H9 (cell line): ENCODE results near the gene JAG1. TPM values are rescaled to one million over a fixed set of nuclear protein-coding genes. Genes with fewer than 3 reads are reported as not detected.

Source experiments
- DNase-seq: peaks from one replicate; pipeline ENCODE4 v3.0.0-alpha.2; 2017
- H2AFZ ChIP-seq: one replicate; pipeline ENCODE4 v1.6.1; 2013; ENCODE audit warnings: mild to moderate bottlenecking, low read length, control low read depth, moderate library complexity
- H2AK5ac ChIP-seq: 2 replicates; pipeline ENCODE4 v1.6.1; 2013; ENCODE audit warnings: low read length, control low read depth, mixed read lengths; ENCODE audit not compliant: insufficient read length
- H2BK120ac ChIP-seq: one replicate; pipeline ENCODE4 v1.6.1; 2013; ENCODE audit warnings: low read depth, mild to moderate bottlenecking, low read length, control low read depth, inconsistent platforms; ENCODE audit not compliant: poor library complexity, severe bottlenecking
- H2BK12ac ChIP-seq: 2 replicates; pipeline ENCODE4 v1.6.1; 2013; ENCODE audit warnings: low read length, control low read depth, mixed read lengths, low read depth; ENCODE audit not compliant: insufficient read length
- H2BK15ac ChIP-seq: 2 replicates; pipeline ENCODE4 v1.6.1; 2013; ENCODE audit warnings: low read depth, low read length, control low read depth
- H2BK20ac ChIP-seq: one replicate; pipeline ENCODE4 v1.6.1; 2013; ENCODE audit warnings: low read depth, mild to moderate bottlenecking, low read length, control low read depth, inconsistent platforms; ENCODE audit not compliant: poor library complexity, severe bottlenecking
- H2BK5ac ChIP-seq: 2 replicates; pipeline ENCODE4 v1.6.1; 2013; ENCODE audit warnings: low read length, control low read depth, mixed read lengths; ENCODE audit not compliant: insufficient read length
- H3K14ac ChIP-seq: 2 replicates; pipeline ENCODE4 v1.6.1; 2013; ENCODE audit warnings: low read length, control low read depth; ENCODE audit not compliant: insufficient read depth
- H3K18ac ChIP-seq: 2 replicates; pipeline ENCODE4 v1.6.1; 2013; ENCODE audit warnings: low read depth, mild to moderate bottlenecking, mixed read lengths, low read length, control low read depth; ENCODE audit not compliant: insufficient read length
- H3K23ac ChIP-seq: 2 replicates; pipeline ENCODE4 v1.6.1; 2013; ENCODE audit warnings: low read length, control low read depth, mixed read lengths, low read depth; ENCODE audit not compliant: insufficient read length
- H3K23me2 ChIP-seq: 2 replicates; pipeline ENCODE4 v1.6.1; 2013; ENCODE audit warnings: low read depth, mild to moderate bottlenecking, mixed read lengths, low read length, control low read depth; ENCODE audit not compliant: insufficient read length, poor library complexity, severe bottlenecking
- H3K27ac ChIP-seq: 2 replicates; pipeline ENCODE4 v1.5.1; 2013; ENCODE audit warnings: low read length, control low read depth, mixed read lengths, low read depth; ENCODE audit not compliant: insufficient read length
- H3K27me3 ChIP-seq: 2 replicates; pipeline ENCODE4 v1.6.1; 2013; ENCODE audit warnings: low read length, control low read depth, inconsistent platforms; ENCODE audit not compliant: insufficient read depth
- H3K4ac ChIP-seq: 2 replicates; pipeline ENCODE4 v1.6.1; 2013; ENCODE audit warnings: low read depth, mild to moderate bottlenecking, control low read depth, inconsistent platforms, low read length, moderate library complexity
- H3K4me1 ChIP-seq: 2 replicates; pipeline ENCODE4 v1.6.1; 2013; ENCODE audit warnings: low read length, control low read depth, inconsistent platforms; ENCODE audit not compliant: insufficient read depth
- H3K4me2 ChIP-seq: 2 replicates; pipeline ENCODE4 v1.6.1; 2013; ENCODE audit warnings: low read length, control low read depth, mixed read lengths; ENCODE audit not compliant: insufficient read length, insufficient read depth
- H3K56ac ChIP-seq: 2 replicates; pipeline ENCODE4 v1.6.1; 2013; ENCODE audit warnings: low read depth, mild to moderate bottlenecking, mixed read lengths, low read length, control low read depth; ENCODE audit not compliant: insufficient read length
- H3K79me1 ChIP-seq: 2 replicates; pipeline ENCODE4 v1.6.1; 2013; ENCODE audit warnings: low read depth, mild to moderate bottlenecking, moderate library complexity, low read length, control low read depth, inconsistent platforms; ENCODE audit not compliant: insufficient read depth, poor library complexity, severe bottlenecking
- H3K79me2 ChIP-seq: 2 replicates; pipeline ENCODE4 v1.6.1; 2013; ENCODE audit warnings: low read length, control low read depth, inconsistent platforms; ENCODE audit not compliant: insufficient read depth
- H3K9ac ChIP-seq: 2 replicates; pipeline ENCODE4 v1.6.1; 2013; ENCODE audit warnings: low read length, control low read depth, mixed read lengths; ENCODE audit not compliant: insufficient read length; ENCODE audit errors: extremely low read depth
- H3K9me3 ChIP-seq: one replicate; pipeline ENCODE4 v1.6.1; 2013; ENCODE audit warnings: low read depth, low read length, inconsistent platforms; ENCODE audit not compliant: control insufficient read depth
- H3T11ph ChIP-seq: one replicate; pipeline ENCODE4 v1.6.1; 2013; ENCODE audit warnings: mild to moderate bottlenecking, low read length, control low read depth, inconsistent platforms
- H4K20me1 ChIP-seq: one replicate; pipeline ENCODE4 v1.6.1; 2013; ENCODE audit not compliant: control insufficient read depth, insufficient read length, insufficient read depth
- H4K5ac ChIP-seq: 2 replicates; pipeline ENCODE4 v1.6.1; 2013; ENCODE audit warnings: low read depth, mild to moderate bottlenecking, mixed read lengths, low read length, control low read depth; ENCODE audit not compliant: insufficient read length
- H4K8ac ChIP-seq: replicated peaks from 2 replicates; pipeline ENCODE4 v1.6.1; 2013; ENCODE audit warnings: low read length, control low read depth, mixed read lengths, low read depth; ENCODE audit not compliant: insufficient read length
- H4K91ac ChIP-seq: 2 replicates; pipeline ENCODE4 v1.6.1; 2013; ENCODE audit warnings: low read depth, mild to moderate bottlenecking, moderate library complexity, mixed read lengths, low read length, control low read depth; ENCODE audit not compliant: insufficient read length
- H3K27ac Mint-ChIP-seq, 3 experiments: 2 replicates in 2 of 3; 3 replicates in 1 of 3; pipeline ENCODE4 v1.8.0; 2020 to 2021; ENCODE audit warnings: mixed read lengths in 3 of 3, mild to moderate bottlenecking in 1 of 3, moderate library complexity in 1 of 3
- H3K27me3 Mint-ChIP-seq: 2 replicates; pipeline ENCODE4 v1.8.0; 2021; ENCODE audit warnings: low read depth, mild to moderate bottlenecking, moderate library complexity, mixed read lengths
- H3K36me3 Mint-ChIP-seq, 3 experiments: 2 replicates in 2 of 3; 3 replicates in 1 of 3; pipeline ENCODE4 v1.8.0; 2020 to 2021; ENCODE audit warnings: low read depth in 3 of 3, mixed read lengths in 3 of 3; ENCODE audit not compliant: insufficient read depth in 1 of 3
- H3K4me1 Mint-ChIP-seq, 2 experiments: 2 replicates each; pipeline ENCODE4 v1.8.0; 2020; ENCODE audit warnings: mixed read lengths in 2 of 2
- H3K4me3 Mint-ChIP-seq, 2 experiments: 2 replicates in 1 of 2; 3 replicates in 1 of 2; pipeline ENCODE4 v1.8.0; 2020 to 2021; ENCODE audit warnings: mild to moderate bottlenecking in 2 of 2, mixed read lengths in 2 of 2, moderate library complexity in 1 of 2
- H3K9me3 Mint-ChIP-seq, 2 experiments: 2 replicates in 1 of 2; 3 replicates in 1 of 2; pipeline ENCODE4 v1.8.0; 2020; ENCODE audit warnings: mild to moderate bottlenecking in 2 of 2, mixed read lengths in 2 of 2, moderate library complexity in 1 of 2
- WGBS: extraction: QIAGEN DNeasy Blood & Tissue Kit; methylation state at CpG from one replicate; pipeline ENCODE4 v1.1.7; 2013; ENCODE audit warnings: missing lambda C conversion rate, low lambda C conversion rate, mixed read lengths; ENCODE audit not compliant: insufficient read length; ENCODE audit errors: extremely low coverage; 5-methylcytosine and 5-hydroxymethylcytosine counted together
- total RNA-seq: library from RNA; stranded (reverse); gene quantifications from 2 replicates; pipeline ENCODE4 v1.2.1, GENCODE V29; 2021
- TF ChIP-seq, protein P1 (sequence below): fragments of 200-600 bp; sonication (generic); conservative IDR thresholded peaks from 3 replicates; pipeline ENCODE4 v1.8.0; 2021; ENCODE audit warnings: antibody characterized with exemption, mild to moderate bottlenecking

JAG1 gene
- total RNA-seq, 1 experiment from 2014 or later: 58.1 TPM

DNA sequence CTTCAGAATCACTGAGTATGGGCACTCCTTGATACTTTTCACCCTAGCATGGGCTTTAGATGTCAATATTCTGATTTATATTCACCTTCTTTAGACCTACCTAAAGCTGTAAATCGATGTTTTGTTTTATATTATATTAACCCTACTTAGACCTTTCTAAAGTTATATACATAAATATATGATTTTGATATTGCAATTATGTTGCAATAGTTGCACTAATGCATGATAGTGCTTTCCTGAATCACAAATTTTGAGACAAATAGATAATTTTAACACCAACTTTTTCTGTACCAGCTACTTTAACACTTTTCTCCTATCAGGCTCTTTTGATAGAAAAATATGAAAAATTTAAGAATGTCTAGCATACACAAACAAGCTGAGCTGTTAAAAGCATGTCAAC, 34.0 kb upstream of the JAG1 start:
- no peaks in the 10 kb centered on the region for H4K20me1 ChIP-seq
- H2AK5ac ChIP-seq: no peak overlapping the region
- H3K23me2 ChIP-seq: no peaks in the 10 kb centered on the region
- H3K9me3 Mint-ChIP-seq: peaks cover 2 to 3% of the 10 kb centered on the region in 2 experiments; a peak in 2 of 5 replicates
- no peak overlapping the region for H2BK15ac ChIP-seq
- no peaks in the 10 kb centered on the region for H3K9me3 ChIP-seq
- TF ChIP-seq, protein P1, sequence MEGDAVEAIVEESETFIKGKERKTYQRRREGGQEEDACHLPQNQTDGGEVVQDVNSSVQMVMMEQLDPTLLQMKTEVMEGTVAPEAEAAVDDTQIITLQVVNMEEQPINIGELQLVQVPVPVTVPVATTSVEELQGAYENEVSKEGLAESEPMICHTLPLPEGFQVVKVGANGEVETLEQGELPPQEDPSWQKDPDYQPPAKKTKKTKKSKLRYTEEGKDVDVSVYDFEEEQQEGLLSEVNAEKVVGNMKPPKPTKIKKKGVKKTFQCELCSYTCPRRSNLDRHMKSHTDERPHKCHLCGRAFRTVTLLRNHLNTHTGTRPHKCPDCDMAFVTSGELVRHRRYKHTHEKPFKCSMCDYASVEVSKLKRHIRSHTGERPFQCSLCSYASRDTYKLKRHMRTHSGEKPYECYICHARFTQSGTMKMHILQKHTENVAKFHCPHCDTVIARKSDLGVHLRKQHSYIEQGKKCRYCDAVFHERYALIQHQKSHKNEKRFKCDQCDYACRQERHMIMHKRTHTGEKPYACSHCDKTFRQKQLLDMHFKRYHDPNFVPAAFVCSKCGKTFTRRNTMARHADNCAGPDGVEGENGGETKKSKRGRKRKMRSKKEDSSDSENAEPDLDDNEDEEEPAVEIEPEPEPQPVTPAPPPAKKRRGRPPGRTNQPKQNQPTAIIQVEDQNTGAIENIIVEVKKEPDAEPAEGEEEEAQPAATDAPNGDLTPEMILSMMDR: no peak
- no peaks in the 10 kb centered on the region for H3K79me2 ChIP-seq
- H3K36me3 Mint-ChIP-seq: peaks cover 0 to 2% (median 0%) of the 10 kb centered on the region in 3 experiments; a peak in 2 of 7 replicates
- no peak overlapping the region for H3K9ac ChIP-seq
- no peak overlapping the region for H3K18ac ChIP-seq
- H3K4ac ChIP-seq: no peak overlapping the region
- no peak overlapping the region for H4K5ac ChIP-seq
- peaks cover 1% of the 10 kb centered on the region; the same call in 1 of the 2 replicates for H3K27me3 Mint-ChIP-seq
- H3K27ac Mint-ChIP-seq: no peak overlapping the region
- no peak overlapping the region for H3T11ph ChIP-seq
- H3K14ac ChIP-seq: no peak overlapping the region
- peaks cover 3 to 6% of the 10 kb centered on the region in 2 experiments; a peak in 2 of 4 replicates for H3K4me1 Mint-ChIP-seq
- H3K4me1 ChIP-seq: no peaks in the 10 kb centered on the region
- no peak overlapping the region for H4K91ac ChIP-seq
- H2BK12ac ChIP-seq: no peak overlapping the region
- no peak overlapping the region for H2BK20ac ChIP-seq
- H3K4me3 Mint-ChIP-seq: no peak overlapping the region
- H3K79me1 ChIP-seq: no peaks in the 10 kb centered on the region
- WGBS: no CpG with 5 or more reads among the region's 1 CpG
- no peak overlapping the region for H2AFZ ChIP-seq
- H3K56ac ChIP-seq: no peak overlapping the region
- no peak overlapping the region for H3K4me2 ChIP-seq
- no peak overlapping the region for H2BK5ac ChIP-seq
- no peak overlapping the region for H3K23ac ChIP-seq
- DNase-seq: no peak
- H4K8ac ChIP-seq: no peak overlapping the region
- no peak overlapping the region for H2BK120ac ChIP-seq
- H3K27me3 ChIP-seq: no peaks in the 10 kb centered on the region
- H3K27ac ChIP-seq: no peak overlapping the region
